Mesendoderm (in vitro differentiated cells): Measurements from ENCODE around the gene TLL2.

Experiments used
- DNase-seq: peaks from one replicate; pipeline ENCODE4 v3.0.0; 2013
- H2AK5ac ChIP-seq: 2 replicates; pipeline ENCODE4 v1.6.1; 2013; ENCODE audit warnings: low read length, inconsistent platforms
- H2BK120ac ChIP-seq: 2 replicates; pipeline ENCODE4 v1.6.1; 2013; ENCODE audit warnings: low read depth, mild to moderate bottlenecking, low read length, moderate library complexity, mixed read lengths
- H2BK15ac ChIP-seq: replicated peaks from 2 replicates; pipeline ENCODE4 v1.6.1; 2013; ENCODE audit warnings: low read depth, mild to moderate bottlenecking, moderate library complexity
- H2BK5ac ChIP-seq: 2 replicates; pipeline ENCODE4 v1.6.1; 2013; ENCODE audit warnings: low read length, inconsistent platforms
- H3K18ac ChIP-seq: 2 replicates; pipeline ENCODE4 v1.6.1; 2013; ENCODE audit warnings: mild to moderate bottlenecking, low read length, mixed read lengths
- H3K23ac ChIP-seq: one replicate; pipeline ENCODE4 v1.6.1; 2013; ENCODE audit warnings: low read length
- H3K27ac ChIP-seq: 2 replicates; pipeline ENCODE4 v1.5.1; 2013; ENCODE audit warnings: low read depth, mild to moderate bottlenecking, inconsistent platforms, low read length, moderate library complexity
- H3K27me3 ChIP-seq: 2 replicates; pipeline ENCODE4 v1.6.1; 2013; ENCODE audit warnings: low read length, control low read depth, mild to moderate bottlenecking, inconsistent platforms; ENCODE audit not compliant: insufficient read depth, poor library complexity
- H3K36me3 ChIP-seq: 2 replicates; pipeline ENCODE4 v1.6.1; 2013; ENCODE audit warnings: low read length, inconsistent platforms; ENCODE audit not compliant: control insufficient read depth, insufficient read depth
- H3K4ac ChIP-seq: one replicate; pipeline ENCODE4 v1.6.1; 2013; ENCODE audit warnings: low read depth, mild to moderate bottlenecking, low read length, moderate library complexity
- H3K4me1 ChIP-seq: 2 replicates; pipeline ENCODE4 v1.6.1; 2013; ENCODE audit warnings: low read depth, low read length, inconsistent platforms; ENCODE audit not compliant: control insufficient read depth
- H3K4me2 ChIP-seq: 2 replicates; pipeline ENCODE4 v1.6.1; 2013; ENCODE audit warnings: low read length
- H3K4me3 ChIP-seq: 2 replicates; pipeline ENCODE4 v1.5.1; 2013; ENCODE audit warnings: mild to moderate bottlenecking, low read length
- H3K56ac ChIP-seq: one replicate; pipeline ENCODE4 v1.6.1; 2013; ENCODE audit warnings: low read length
- H3K79me1 ChIP-seq: 2 replicates; pipeline ENCODE4 v1.6.1; 2013; ENCODE audit warnings: low read length, inconsistent platforms
- H3K79me2 ChIP-seq: 2 replicates; pipeline ENCODE4 v1.6.1; 2013; ENCODE audit warnings: mild to moderate bottlenecking, low read length; ENCODE audit not compliant: control insufficient read depth, insufficient read depth
- H3K9ac ChIP-seq: 2 replicates; pipeline ENCODE4 v1.6.1; 2013; ENCODE audit warnings: low read length, inconsistent platforms
- H4K5ac ChIP-seq: one replicate; pipeline ENCODE4 v1.6.1; 2013; ENCODE audit warnings: low read length
- H4K8ac ChIP-seq: one replicate; pipeline ENCODE4 v1.6.1; 2013; ENCODE audit warnings: low read depth, mild to moderate bottlenecking, control low read depth, low read length, moderate library complexity
- whole genome bisulfite sequencing: extraction: QIAGEN DNeasy Blood & Tissue Kit; methylation state at CpG from one replicate; pipeline ENCODE4 v1.1.7; 2013; ENCODE audit warnings: low lambda C conversion rate, missing lambda C conversion rate; ENCODE audit not compliant: insufficient coverage; ENCODE audit errors: extremely low coverage; 5-methylcytosine and 5-hydroxymethylcytosine counted together

The TLL2 gene

DNA sequence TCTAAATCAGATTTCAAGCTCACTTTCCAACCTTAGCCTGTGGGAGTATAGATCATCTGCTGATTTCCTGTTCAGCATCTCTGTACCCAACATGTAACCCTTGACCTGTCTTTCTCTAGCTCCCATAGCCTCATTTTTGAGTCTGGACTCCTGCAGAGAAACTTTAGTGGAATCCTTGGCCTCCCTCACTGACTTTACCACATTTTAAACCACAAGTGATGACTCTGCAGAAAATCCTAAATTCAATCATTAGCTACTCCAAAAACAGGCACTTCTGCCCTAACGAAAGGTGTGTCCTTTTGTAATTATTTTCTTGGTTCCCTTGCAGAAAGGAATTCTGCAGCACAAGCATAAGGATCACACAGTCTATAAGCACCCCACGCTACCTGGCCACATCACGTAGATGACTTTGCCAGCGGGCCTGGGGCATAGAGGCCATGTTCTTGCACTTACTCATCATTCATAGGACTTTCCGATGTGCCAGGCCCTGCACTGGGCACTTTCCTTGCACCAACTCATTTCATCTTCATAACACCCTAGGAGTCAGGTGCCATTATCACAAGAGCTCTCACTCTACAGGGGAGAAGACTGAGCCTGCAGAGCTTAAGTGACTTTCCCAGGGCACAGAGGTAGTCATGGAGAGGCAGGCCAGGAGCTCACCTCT, 97.7 kb downstream of the TLL2 start:
- no peaks in the 10 kb centered on the region for H3K4me1 ChIP-seq
- no peak overlapping the region for H4K8ac ChIP-seq
- H3K4me3 ChIP-seq = no peak overlapping the region
- H4K5ac ChIP-seq = no peak overlapping the region
- H3K18ac ChIP-seq = no peak overlapping the region
- H3K36me3 ChIP-seq = no peaks in the 10 kb centered on the region
- H3K79me1 ChIP-seq = no peaks in the 10 kb centered on the region
- no peak overlapping the region for H3K56ac ChIP-seq
- H3K27me3 ChIP-seq = no peaks in the 10 kb centered on the region
- no peak overlapping the region for H3K4me2 ChIP-seq
- DNase-seq = no peak
- no peak overlapping the region for H3K27ac ChIP-seq
- no peak overlapping the region for H3K9ac ChIP-seq
- no peak overlapping the region for H3K23ac ChIP-seq
- H2AK5ac ChIP-seq = no peak overlapping the region
- no peaks in the 10 kb centered on the region for H3K79me2 ChIP-seq
- no peak overlapping the region for H3K4ac ChIP-seq
- no peak overlapping the region for H2BK15ac ChIP-seq
- H2BK5ac ChIP-seq = no peak overlapping the region
- H2BK120ac ChIP-seq = no peak overlapping the region
- no CpG with 5 or more reads among the region's 5 CpGs for WGBS

DNA sequence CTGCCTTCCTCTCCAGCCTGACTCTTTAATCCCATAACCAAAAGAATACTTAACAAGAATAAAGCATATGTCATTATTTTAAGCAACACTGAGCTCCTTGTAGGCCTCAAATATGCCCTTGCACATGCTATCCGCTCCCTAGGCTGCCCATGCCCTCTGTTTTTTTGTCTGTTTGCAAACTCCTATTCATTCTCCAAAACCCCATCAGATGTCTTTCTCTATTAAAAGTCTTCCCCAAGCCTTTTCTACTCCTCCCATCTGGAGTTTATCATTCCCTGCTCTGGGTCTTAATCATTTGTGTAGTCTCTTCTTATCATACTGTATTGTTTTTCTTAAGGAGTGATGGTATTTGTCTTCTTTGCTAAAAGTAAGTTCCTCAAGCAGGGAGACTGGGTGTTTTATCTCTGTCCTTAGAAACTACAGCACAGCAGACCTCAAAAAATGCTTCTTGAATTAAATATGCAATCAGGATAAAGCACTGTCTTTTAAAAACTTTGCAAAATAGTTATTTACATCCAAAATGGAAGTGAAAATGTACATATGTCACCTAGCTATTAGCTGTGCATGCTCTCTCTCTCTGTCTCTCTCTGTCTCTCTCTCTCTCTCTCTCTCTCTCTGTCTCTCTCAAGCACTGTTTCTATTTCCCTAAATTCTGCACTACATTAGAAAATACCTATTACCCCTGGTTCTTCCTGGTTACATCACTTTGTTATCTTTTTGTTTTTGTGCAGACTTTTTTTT, 98.4 kb downstream of the TLL2 start:
- Histone ChIP-seq H2BK5ac (no peak overlapping the region), H3K27me3 (no peaks in the 10 kb centered on the region), H2BK15ac (no peak overlapping the region), H3K4me3 (no peak overlapping the region), H4K5ac (no peak overlapping the region), H3K4me1 (no peaks in the 10 kb centered on the region), H4K8ac (no peak overlapping the region), H2BK120ac (no peak overlapping the region), H3K27ac (no peak overlapping the region), H3K36me3 (no peaks in the 10 kb centered on the region), H3K18ac (no peak overlapping the region), H3K79me1 (no peaks in the 10 kb centered on the region), H3K23ac (no peak overlapping the region), H3K79me2 (no peaks in the 10 kb centered on the region), H3K4me2 (no peak overlapping the region), H3K9ac (no peak overlapping the region), H3K56ac (no peak overlapping the region), H2AK5ac (no peak overlapping the region), H3K4ac (no peak overlapping the region)
- no peak for DNase-seq
- no CpG with 5 or more reads among the region's 1 CpG for WGBS

DNA sequence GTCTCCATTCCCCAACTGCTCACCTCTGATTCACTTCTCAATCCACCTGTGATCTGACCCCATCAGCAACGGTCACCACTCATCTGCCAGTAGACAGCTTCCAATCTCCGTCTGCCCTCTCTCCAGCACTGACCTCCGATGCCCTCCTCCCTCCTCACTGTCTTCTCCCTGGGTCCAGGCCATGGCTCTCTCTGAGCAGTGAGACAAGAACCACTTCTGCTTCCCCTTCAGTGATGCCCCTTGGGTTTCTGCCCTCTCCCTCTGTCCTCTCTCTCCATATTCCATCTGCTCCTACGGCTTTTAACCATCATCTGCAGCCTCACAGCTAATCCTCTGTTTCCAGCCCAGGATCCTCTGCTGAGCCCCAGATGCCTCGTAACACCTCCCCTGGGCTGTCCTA, 99.4 kb downstream of the TLL2 start:
- Histone ChIP-seq H2AK5ac (no peak overlapping the region), H3K36me3 (no peaks in the 10 kb centered on the region), H3K9ac (no peak overlapping the region), H3K27ac (no peak overlapping the region), H2BK15ac (no peak overlapping the region), H3K4ac (no peak overlapping the region), H3K56ac (no peak overlapping the region), H4K8ac (no peak overlapping the region), H3K4me1 (no peaks in the 10 kb centered on the region), H3K23ac (no peak overlapping the region), H3K18ac (no peak overlapping the region), H2BK120ac (no peak overlapping the region), H2BK5ac (no peak overlapping the region), H4K5ac (no peak overlapping the region), H3K79me1 (no peaks in the 10 kb centered on the region), H3K79me2 (no peaks in the 10 kb centered on the region), H3K4me3 (no peak overlapping the region), H3K27me3 (no peaks in the 10 kb centered on the region), H3K4me2 (no peak overlapping the region)
- no peak for DNase-seq
- no CpG with 5 or more reads among the region's 5 CpGs for WGBS

DNA sequence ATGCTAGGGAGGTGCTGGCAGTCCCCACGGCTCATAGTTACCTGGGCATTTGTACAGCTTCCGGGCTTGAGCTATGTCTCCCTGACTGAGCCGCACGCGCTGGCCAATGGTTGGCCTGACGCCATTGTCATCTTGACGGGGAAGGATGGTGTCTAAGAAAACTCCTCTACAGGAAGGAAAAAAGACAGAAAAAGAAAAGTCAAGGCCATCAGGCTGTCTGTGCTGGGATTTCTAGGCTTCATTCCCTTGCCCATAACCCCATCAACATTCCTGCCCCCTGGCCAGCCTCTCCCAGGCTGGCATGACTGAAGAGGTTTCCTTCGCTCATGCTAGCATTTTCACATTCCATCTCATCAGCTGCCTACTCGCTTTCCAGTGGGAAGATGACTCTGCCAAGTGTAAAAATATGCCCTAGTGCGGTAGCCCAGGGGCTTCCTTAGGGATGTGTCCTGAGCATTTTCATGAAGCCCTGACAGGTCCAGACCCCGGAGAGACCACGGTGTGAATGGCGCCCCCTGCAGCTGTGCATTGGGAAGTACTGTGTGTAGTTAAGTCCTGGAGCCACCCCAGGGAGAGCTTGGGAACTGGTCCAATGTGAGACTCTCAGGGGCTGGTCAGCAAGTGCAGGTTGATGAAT, 100.5 kb downstream of the TLL2 start:
- Histone ChIP-seq H2BK120ac (no peak overlapping the region), H3K4ac (no peak overlapping the region), H3K36me3 (no peaks in the 10 kb centered on the region), H3K4me2 (no peak overlapping the region), H3K27ac (no peak overlapping the region), H2BK15ac (no peak overlapping the region), H3K23ac (no peak overlapping the region), H4K5ac (no peak overlapping the region), H2AK5ac (no peak overlapping the region), H3K9ac (no peak overlapping the region), H3K4me1 (no peaks in the 10 kb centered on the region), H3K18ac (no peak overlapping the region), H3K4me3 (no peak overlapping the region), H3K79me2 (no peaks in the 10 kb centered on the region), H3K27me3 (no peaks in the 10 kb centered on the region), H2BK5ac (no peak overlapping the region), H3K79me1 (no peaks in the 10 kb centered on the region), H3K56ac (no peak overlapping the region), H4K8ac (no peak overlapping the region)
- no peak for DNase-seq
- WGBS = no CpG with 5 or more reads among the region's 13 CpGs

DNA sequence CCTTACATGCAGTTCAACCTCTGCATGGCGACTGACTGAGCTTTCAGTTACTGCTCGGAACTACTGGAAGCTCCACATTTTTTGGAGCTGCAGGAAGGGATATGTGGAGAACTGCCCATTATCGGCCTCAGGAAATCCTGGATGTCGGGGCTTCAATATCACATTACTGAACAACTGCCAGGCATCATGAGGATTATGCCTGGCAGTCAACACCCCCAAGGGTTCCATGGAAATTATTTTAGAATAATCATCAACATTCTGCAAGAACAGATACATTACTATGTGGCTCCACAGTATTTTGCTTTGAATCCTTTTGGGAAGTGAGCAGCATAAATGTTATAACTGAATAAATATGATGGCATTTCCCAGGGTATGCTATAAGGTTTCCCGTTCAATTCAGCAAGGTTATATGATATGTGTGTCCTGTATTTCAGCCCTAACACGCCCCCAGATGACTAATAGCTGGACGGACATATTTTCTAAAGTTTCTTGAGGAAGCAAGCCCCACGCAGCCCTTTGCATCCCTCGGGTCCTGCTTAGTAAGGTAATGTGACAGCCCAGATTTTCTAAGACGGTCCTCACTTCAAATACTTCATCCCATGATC, 101.9 kb downstream of the TLL2 start:
- H2BK120ac ChIP-seq = no peak overlapping the region

More for the DNA sequence above, 101.9 kb downstream of the TLL2 start:
- Histone ChIP-seq H3K23ac (no peak overlapping the region), H3K4me1 (no peaks in the 10 kb centered on the region), H3K79me1 (no peaks in the 10 kb centered on the region), H3K27ac (no peak overlapping the region), H3K4ac (no peak overlapping the region), H3K79me2 (no peaks in the 10 kb centered on the region), H3K4me3 (no peak overlapping the region), H3K9ac (no peak overlapping the region), H3K27me3 (no peaks in the 10 kb centered on the region), H2AK5ac (no peak overlapping the region), H3K4me2 (no peak overlapping the region), H2BK5ac (no peak overlapping the region), H4K8ac (no peak overlapping the region), H3K56ac (no peak overlapping the region), H3K18ac (no peak overlapping the region), H2BK15ac (no peak overlapping the region), H4K5ac (no peak overlapping the region), H3K36me3 (no peaks in the 10 kb centered on the region)
- WGBS = no CpG with 5 or more reads among the region's 10 CpGs
- no peak for DNase-seq
